ENCODE results near the gene THBS1.

Gene THBS1

DNA sequence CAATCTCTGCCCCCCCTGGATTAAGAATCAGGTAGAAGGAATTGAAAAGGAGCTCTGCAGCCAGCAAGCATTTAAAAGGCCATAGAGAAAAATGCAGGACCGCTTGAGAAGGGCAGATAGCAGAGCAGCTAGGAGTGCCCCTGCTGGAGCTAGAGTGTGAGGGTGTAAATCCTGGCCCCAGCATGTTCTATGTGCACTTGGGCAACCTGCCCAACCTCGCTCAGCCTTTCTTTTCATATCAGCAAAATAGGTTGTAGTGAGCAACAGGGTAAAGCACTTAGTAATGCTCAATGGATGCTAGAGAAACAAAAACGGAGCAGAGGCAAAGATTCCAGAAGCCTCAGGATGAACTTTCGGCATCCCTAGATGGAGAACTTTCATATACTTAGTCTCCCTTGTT is 25.0 kb upstream of the THBS1 start:
- H3K27ac Mint-ChIP-seq = no peak overlapping the region
- peaks cover 4% of the 10 kb centered on the region for H3K27me3 Mint-ChIP-seq
- H3K9me3 Mint-ChIP-seq = no peaks in the 10 kb centered on the region
- H3K4me1 Mint-ChIP-seq = no peaks in the 10 kb centered on the region
- no peaks in the 10 kb centered on the region for H3K36me3 Mint-ChIP-seq
- H3K4me3 Mint-ChIP-seq = no peak overlapping the region

DNA sequence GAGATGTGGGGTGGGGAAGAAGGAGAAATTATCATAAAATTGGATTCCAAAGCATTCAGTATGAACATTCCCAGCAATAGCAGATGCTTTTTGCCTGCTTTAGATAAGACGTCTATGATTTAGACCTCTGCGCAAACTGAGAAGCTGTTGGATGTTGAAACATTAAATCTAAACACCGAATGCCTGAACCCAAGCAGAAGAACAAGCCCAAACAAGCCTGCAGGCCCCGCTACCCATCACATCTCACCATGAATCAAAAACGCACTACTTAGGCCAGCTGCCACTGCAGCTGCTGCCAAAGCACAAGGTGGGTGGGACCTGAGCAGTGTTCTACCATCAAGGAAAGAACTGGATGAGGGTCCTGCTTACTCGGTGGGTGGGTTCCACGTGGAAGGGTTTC is 24.4 kb upstream of the THBS1 start:
- no peak overlapping the region for H3K4me3 Mint-ChIP-seq
- no peaks in the 10 kb centered on the region for H3K9me3 Mint-ChIP-seq
- no peaks in the 10 kb centered on the region for H3K4me1 Mint-ChIP-seq
- no peaks in the 10 kb centered on the region for H3K36me3 Mint-ChIP-seq
- peaks cover 3% of the 10 kb centered on the region for H3K27me3 Mint-ChIP-seq
- no peak overlapping the region for H3K27ac Mint-ChIP-seq

DNA sequence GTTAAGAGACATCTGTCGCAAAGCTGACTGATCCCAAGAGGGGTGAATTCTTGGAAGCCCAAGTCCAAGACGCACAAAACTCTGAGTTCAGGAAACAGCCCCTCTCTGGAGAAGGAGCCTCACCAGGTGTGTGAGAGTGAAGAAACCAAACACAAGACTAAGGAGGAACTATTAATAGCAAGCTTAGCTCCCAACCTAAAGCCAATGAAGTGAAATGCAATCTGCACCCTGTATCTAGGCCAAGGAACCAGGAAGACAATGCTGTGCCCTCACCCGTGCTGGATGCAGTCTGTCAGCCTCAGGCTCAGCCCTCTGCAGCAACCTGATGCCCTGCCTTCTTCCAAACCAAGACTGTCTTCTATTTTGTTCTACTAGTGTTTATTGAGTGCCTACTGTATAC is 22.5 kb upstream of the THBS1 start:
- Mint-ChIP-seq H3K27ac (no peak overlapping the region), H3K4me3 (no peak overlapping the region), H3K36me3 (no peaks in the 10 kb centered on the region), H3K27me3 (peaks cover 3% of the 10 kb centered on the region), H3K9me3 (no peaks in the 10 kb centered on the region), H3K4me1 (no peaks in the 10 kb centered on the region)

DNA sequence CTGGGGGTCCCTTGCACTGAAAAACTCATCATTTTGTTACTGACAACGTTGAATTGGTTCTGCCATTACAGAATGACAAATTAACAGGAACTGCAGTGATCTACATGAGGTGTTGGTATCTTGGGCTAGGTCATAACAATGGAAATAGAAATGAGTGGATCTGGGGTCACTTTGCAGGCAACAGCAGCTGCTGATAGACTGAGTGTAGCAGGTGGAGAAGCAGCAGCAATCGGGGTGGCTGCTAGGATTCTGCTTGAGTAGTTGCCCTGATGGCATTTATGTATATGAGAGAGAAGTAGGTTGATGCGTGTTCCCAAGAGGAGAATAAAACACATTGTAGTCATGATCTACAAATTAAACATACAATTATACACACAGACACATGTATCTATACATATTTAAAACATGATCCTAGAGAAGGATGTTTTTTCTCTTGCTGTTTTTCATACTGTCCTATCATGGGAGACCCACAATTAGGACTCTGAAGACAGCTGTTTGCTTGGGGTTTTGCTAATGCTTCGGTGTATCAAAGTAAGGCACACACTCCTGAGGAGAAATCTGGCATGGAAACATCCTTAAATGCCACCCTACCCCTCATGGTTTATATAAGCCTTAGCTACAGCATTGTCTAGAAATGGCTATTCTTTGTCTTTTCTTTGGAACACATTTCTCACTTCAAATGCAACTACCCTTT is 15.8 kb upstream of the THBS1 start:
- Mint-ChIP-seq H3K4me3 (no peak overlapping the region), H3K9me3 (no peaks in the 10 kb centered on the region), H3K27ac (no peak overlapping the region), H3K36me3 (no peaks in the 10 kb centered on the region), H3K4me1 (no peaks in the 10 kb centered on the region), H3K27me3 (no peaks in the 10 kb centered on the region)

DNA sequence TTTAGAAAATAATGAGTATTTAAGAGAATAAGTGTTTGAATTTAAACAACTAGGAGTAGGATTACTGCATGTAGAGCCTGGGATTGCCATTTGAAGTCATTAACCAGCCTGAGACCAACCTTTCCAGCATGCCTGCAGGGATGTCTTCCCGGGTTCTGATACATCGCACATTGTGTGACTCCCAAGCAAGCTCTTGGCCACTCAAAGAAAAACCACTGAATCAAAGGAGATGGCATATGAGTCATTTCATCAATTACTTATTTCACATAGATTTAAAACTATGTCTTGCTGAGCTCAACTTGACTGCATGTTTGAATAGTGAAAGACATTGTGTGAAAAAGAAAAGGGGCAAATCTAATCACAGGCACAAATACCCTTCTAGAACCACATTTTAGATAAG is 15.0 kb upstream of the THBS1 start:
- Mint-ChIP-seq H3K4me1 (no peaks in the 10 kb centered on the region), H3K27me3 (peaks cover 3% of the 10 kb centered on the region), H3K4me3 (no peak overlapping the region), H3K36me3 (no peaks in the 10 kb centered on the region), H3K27ac (no peak overlapping the region), H3K9me3 (no peaks in the 10 kb centered on the region)

DNA sequence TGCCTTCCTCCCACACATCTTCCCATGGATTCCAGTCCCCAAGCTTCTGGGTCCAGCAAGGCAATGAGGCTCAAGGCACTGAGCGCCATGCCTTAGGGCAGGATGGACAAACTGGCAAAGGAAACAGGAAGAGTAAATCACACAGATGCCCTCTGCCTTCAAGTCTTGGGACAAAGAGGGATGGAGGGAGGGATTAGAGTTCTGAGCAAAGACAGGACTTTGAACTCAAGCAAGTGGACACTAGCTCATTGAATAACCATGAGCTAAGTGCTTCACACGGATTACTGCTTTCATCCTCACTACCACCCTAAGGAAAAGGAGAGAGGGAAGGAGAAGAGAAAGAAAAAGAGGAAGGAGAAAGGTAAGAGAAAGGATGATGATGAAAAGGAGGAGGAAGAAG is 7.6 kb upstream of the THBS1 start:
- Mint-ChIP-seq H3K27me3 (peaks cover 29% of the 10 kb centered on the region), H3K4me1 (no peaks in the 10 kb centered on the region), H3K4me3 (no peak overlapping the region), H3K9me3 (no peaks in the 10 kb centered on the region), H3K27ac (peak overlapping the region; percentile 42), H3K36me3 (no peaks in the 10 kb centered on the region)

DNA sequence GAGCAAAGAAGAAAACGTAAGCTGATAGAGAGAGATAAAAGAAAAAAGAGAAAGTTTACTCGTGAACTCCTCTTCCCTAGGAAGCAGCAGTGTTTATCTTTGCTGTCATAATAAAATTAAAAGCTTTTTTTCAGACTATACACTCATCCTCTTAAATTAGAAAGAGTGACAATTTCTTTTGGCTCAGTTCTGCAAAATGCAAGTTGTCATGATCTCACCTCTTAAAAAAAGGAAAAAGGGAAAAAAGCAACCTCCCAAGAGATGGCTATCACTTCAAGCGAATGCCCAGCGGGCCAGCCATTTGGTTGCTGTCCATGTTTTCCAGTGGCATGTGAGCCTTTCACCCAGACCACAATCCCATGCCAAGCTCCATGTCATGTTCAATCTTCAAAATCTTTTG is 7.0 kb upstream of the THBS1 start:
- no peaks in the 10 kb centered on the region for H3K9me3 Mint-ChIP-seq
- H3K27me3 Mint-ChIP-seq = peaks cover 35% of the 10 kb centered on the region
- no peaks in the 10 kb centered on the region for H3K4me1 Mint-ChIP-seq
- H3K27ac Mint-ChIP-seq = no peak overlapping the region
- H3K4me3 Mint-ChIP-seq = no peak overlapping the region
- H3K36me3 Mint-ChIP-seq = no peaks in the 10 kb centered on the region

DNA sequence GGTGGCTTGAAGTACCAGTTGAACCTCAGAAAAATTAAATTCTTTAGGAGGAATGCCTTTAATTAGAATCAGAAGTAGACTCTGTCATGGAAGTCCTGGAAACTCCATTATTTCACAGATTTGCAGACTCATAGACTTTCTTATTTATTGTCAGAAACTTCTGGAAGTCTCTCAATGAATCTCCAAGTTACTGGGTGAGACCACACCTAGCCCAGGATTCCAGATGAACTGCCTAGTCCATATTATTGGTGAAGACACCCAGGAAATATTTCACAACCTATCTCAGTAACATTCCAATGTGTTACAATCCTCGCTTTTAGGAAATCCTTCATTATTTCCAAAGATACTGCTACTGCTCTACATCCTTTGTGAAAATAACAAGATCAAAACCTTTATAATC is 6.5 kb upstream of the THBS1 start:
- Mint-ChIP-seq H3K27ac (no peak overlapping the region), H3K4me1 (no peaks in the 10 kb centered on the region), H3K27me3 (peaks cover 38% of the 10 kb centered on the region), H3K4me3 (no peak overlapping the region), H3K9me3 (no peaks in the 10 kb centered on the region), H3K36me3 (no peaks in the 10 kb centered on the region)

DNA sequence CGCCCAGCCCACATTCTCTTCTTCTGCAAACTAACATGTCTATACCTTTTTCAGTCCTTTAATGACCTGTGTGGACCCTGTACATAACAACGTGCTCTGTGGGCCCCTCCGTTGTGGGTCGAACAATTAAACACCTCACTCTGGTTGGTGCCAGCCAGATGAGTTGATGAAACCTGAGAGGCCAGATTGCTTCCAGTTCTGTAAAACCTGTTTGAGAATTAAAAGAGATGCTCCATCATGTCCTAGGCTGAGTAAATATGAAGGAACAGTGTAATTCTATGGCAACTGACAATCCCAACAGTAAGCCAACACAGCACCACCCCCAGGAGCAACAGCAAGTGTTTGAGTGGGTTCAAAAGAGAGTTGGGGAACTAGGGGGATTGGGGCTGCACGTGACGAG is 5.7 kb upstream of the THBS1 start:
- H3K27ac Mint-ChIP-seq = no peak overlapping the region
- no peaks in the 10 kb centered on the region for H3K9me3 Mint-ChIP-seq
- no peaks in the 10 kb centered on the region for H3K36me3 Mint-ChIP-seq
- H3K27me3 Mint-ChIP-seq = peaks cover 41% of the 10 kb centered on the region
- H3K4me1 Mint-ChIP-seq = peaks cover 5% of the 10 kb centered on the region
- no peak overlapping the region for H3K4me3 Mint-ChIP-seq

DNA sequence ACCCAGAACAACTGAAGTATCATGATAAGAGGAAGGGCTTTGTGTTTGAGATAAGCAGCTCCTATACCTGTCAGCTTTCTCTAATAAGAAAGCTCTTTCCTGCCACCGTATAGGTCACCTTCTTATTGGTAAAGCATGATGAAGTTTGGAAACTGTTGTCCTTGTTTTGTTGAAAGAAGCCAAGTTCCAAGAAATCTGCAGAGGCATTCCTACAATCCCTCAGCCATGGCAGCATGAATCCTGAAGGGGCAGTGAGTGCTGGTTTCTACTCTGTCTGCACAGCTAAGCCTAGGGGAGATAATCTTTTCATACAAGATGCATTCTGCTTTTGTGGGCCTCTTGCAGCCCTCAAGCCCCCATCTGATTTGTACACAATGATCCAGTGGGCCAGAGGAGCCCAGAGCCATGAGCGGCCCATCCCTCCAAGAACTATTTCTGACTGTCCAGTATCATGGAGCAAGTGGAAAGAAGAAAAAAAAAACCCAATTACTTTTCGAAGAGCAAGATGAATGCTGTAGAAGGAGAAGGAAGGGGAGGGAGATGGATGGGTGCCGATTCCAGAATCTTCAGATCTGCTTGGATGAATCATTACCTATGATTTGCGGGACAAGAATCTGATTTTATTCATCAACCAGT is 1.9 kb upstream of the THBS1 start:
- Mint-ChIP-seq H3K4me1 (peaks cover 11% of the 10 kb centered on the region), H3K27ac (no peak overlapping the region), H3K36me3 (no peaks in the 10 kb centered on the region), H3K9me3 (no peaks in the 10 kb centered on the region), H3K4me3 (no peak overlapping the region), H3K27me3 (peaks cover 46% of the 10 kb centered on the region)

DNA sequence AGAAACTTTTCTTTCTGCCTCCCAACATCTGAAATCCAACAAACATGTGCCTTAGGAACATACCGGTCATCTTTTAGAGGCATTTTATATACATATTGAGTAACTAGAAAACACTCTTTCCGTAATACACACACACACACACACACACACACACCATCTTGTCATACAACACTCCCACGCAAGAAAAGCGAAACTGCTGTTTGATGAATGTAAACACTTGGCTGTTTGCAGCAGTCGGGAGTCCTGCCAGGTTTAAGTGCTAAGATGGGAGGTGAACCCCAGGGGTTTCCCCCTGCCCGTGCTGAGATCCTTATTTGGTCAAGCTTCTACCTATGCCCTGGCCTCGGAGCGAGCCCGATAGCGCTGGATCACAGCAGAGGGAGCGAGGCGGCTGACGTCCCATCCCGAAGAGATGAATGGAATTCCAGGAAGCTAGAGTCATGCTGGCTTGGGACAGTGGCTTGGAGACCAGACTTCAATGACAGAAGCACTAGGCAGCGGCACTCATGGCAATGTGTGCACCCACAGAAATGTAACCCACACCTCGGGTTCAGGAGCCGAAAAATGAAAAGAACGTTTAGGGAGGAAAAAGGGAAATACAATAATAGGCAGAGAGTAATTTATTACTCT is 1.3 kb upstream of the THBS1 start:
- Mint-ChIP-seq H3K27me3 (peaks cover 44% of the 10 kb centered on the region), H3K4me3 (no peak overlapping the region), H3K4me1 (peaks cover 11% of the 10 kb centered on the region), H3K36me3 (no peaks in the 10 kb centered on the region), H3K9me3 (no peaks in the 10 kb centered on the region), H3K27ac (no peak overlapping the region)

DNA sequence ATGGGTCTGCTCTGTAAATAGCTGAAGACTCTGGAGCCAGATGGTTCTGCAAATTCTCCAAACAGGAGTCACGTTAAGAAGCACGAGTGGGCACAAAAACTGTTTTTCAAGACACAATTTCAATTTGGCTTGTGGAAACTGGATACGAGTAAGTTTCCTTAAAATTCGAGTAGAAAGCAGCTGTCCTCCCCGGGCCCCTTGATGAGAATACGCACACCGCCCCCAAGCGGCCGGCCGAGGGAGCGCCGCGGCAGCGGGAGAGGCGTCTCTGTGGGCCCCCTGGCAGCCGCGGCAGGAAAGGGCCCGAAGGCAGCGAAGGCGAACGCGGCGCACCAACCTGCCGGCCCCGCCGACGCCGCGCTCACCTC is 778 bp upstream of the THBS1 start:
- H3K36me3 Mint-ChIP-seq = no peaks in the 10 kb centered on the region
- peaks cover 44% of the 10 kb centered on the region for H3K27me3 Mint-ChIP-seq
- no peaks in the 10 kb centered on the region for H3K9me3 Mint-ChIP-seq
- H3K4me1 Mint-ChIP-seq = peaks cover 11% of the 10 kb centered on the region
- peak overlapping the region; percentile 37 for H3K4me3 Mint-ChIP-seq
- no peak overlapping the region for H3K27ac Mint-ChIP-seq

DNA sequence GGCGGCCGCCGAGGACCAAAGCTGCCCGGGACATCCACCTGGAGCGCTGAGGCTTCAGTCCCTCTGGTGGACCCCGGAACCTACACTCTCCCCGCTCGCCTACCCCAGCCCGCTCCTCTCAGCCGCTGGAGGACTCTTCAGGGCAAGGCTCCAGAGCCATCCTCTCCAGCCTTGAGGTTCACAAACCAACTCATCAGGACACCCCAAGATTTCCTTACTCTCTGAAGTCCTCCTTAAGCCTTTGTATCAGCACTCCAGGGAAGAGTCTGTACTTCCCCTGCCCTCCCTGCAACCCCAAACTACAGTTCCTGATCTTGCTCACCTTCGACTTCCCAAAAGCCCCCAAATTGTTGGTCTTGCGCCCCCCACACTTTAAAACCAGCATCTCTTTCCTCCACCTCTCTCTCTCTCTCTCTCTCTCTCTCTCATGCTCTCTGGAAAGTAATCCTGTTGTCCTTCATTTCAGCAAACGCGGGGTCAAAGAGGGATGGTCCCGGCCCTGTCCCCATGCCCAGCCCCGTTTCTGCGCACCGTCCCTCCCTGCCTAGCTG is 438 bp downstream of the THBS1 start:
- no peaks in the 10 kb centered on the region for H3K9me3 Mint-ChIP-seq
- peak overlapping the region; percentile 69 for H3K4me3 Mint-ChIP-seq
- no peaks in the 10 kb centered on the region for H3K36me3 Mint-ChIP-seq
- no peak overlapping the region for H3K27ac Mint-ChIP-seq
- H3K27me3 Mint-ChIP-seq = peaks cover 39% of the 10 kb centered on the region
- peaks cover 11% of the 10 kb centered on the region for H3K4me1 Mint-ChIP-seq

DNA sequence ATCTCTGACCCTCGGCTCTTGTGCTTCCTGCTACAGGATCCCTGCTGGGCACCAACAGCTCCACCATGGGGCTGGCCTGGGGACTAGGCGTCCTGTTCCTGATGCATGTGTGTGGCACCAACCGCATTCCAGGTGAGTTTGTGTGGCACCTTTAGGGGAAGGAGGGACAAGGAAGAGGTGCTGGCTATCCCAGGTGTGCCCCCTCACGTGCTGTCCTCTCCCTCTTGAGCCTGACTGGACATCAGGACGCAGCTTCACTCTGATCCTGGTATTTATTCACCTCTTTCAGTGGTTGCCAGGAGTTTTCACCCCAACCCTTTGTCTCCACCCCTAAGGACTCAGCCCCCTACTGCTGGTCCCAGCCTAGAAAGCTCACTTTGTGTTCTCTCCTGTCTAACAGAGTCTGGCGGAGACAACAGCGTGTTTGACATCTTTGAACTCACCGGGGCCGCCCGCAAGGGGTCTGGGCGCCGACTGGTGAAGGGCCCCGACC is 960 bp downstream of the THBS1 start:
- H3K36me3 Mint-ChIP-seq = no peaks in the 10 kb centered on the region
- H3K27ac Mint-ChIP-seq = no peak overlapping the region
- peaks cover 37% of the 10 kb centered on the region for H3K27me3 Mint-ChIP-seq
- peak overlapping the region; percentile 69 for H3K4me3 Mint-ChIP-seq
- H3K9me3 Mint-ChIP-seq = no peaks in the 10 kb centered on the region
- H3K4me1 Mint-ChIP-seq = peaks cover 11% of the 10 kb centered on the region

DNA sequence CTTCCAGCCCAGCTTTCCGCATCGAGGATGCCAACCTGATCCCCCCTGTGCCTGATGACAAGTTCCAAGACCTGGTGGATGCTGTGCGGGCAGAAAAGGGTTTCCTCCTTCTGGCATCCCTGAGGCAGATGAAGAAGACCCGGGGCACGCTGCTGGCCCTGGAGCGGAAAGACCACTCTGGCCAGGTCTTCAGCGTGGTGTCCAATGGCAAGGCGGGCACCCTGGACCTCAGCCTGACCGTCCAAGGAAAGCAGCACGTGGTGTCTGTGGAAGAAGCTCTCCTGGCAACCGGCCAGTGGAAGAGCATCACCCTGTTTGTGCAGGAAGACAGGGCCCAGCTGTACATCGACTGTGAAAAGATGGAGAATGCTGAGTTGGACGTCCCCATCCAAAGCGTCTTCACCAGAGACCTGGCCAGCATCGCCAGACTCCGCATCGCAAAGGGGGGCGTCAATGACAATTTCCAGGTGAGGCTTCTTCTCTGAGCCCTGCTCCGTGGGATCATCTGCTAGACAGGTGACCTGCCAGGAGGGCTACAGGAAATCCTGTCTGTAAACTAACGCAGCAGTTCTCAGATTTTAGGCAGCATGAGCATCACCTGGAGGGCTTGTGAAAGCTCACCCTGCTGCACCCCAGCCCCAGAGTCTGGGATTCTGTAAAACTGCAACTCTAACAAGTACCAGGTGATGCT is 1.6 kb downstream of the THBS1 start:
- Mint-ChIP-seq H3K4me3 (no peak overlapping the region), H3K27me3 (peaks cover 31% of the 10 kb centered on the region), H3K27ac (no peak overlapping the region), H3K4me1 (peaks cover 11% of the 10 kb centered on the region), H3K36me3 (no peaks in the 10 kb centered on the region), H3K9me3 (no peaks in the 10 kb centered on the region)

Measured in activated naive CD4-positive, alpha-beta T cell treated with anti-CD3 and anti-CD28 coated beads, Interleukin-2, amount 50 U/mL, for 24 hours (primary cell).